CD4-positive, alpha-beta memory T cell (primary cell): Measurements from ENCODE around the gene ARMC8. TPM values are rescaled to one million over a fixed set of nuclear protein-coding genes. Genes with fewer than 3 reads are reported as not detected.
A peak's percentile ranks its signal among the peaks of the same experiment; 100 is the strongest.

Experiments
- CTCF ChIA-PET: fragments of 350-600 bp; sonication (Branson Sonifier 250); formaldehyde crosslinking; loops from one replicate; lab custom pipeline; 2021; ENCODE audit warnings: inconsistent platforms; ENCODE audit not compliant: partially characterized antibody; lab: Charles Lee
- POLR2A ChIA-PET: fragments of 350-600 bp; sonication (Branson Sonifier 250); formaldehyde crosslinking; loops from one replicate; lab custom pipeline; 2021; ENCODE audit not compliant: partially characterized antibody; lab: Charles Lee
- DNase-seq, 5 donors: peaks; one replicate each; pipeline versions ENCODE4 v3.0.0 to v3.0.0-alpha.2; 2020 to 2022; ENCODE audit warnings: mixed read lengths in 1 of 5
- H3K27ac ChIP-seq: one replicate; pipeline ENCODE4 v1.7.0; 2013; ENCODE audit warnings: low read depth, low read length
- H3K27me3 ChIP-seq: 2 replicates; pipeline ENCODE4 v1.7.0; 2013; ENCODE audit warnings: mild to moderate bottlenecking, low read length, moderate library complexity; ENCODE audit not compliant: insufficient read depth
- H3K36me3 ChIP-seq: 2 replicates; pipeline ENCODE4 v1.7.0; 2013; ENCODE audit warnings: mild to moderate bottlenecking, low read length, moderate library complexity; ENCODE audit not compliant: insufficient read depth
- H3K4me1 ChIP-seq: 2 replicates; pipeline ENCODE4 v1.7.0; 2013; ENCODE audit warnings: mild to moderate bottlenecking, low read length, moderate library complexity; ENCODE audit not compliant: insufficient read depth
- H3K4me3 ChIP-seq, 2 donors: one replicate each; pipeline ENCODE4 v1.7.0; 2013; ENCODE audit warnings: low read length in 2 of 2, mild to moderate bottlenecking in 1 of 2
- H3K9me3 ChIP-seq, 2 donors: one replicate each; pipeline ENCODE4 v1.7.0; 2013; ENCODE audit warnings: low read length in 2 of 2, control low read depth in 1 of 2; ENCODE audit not compliant: control insufficient read depth in 1 of 2
- H3K27ac Mint-ChIP-seq, 7 donors: one replicate each; pipeline ENCODE4 v1.8.0; 2020 to 2021; ENCODE audit warnings: mixed read lengths in 7 of 7, mild to moderate bottlenecking in 6 of 7, inconsistent platforms in 3 of 7, moderate library complexity in 3 of 7
- H3K27me3 Mint-ChIP-seq, 2 donors: one replicate each; pipeline ENCODE4 v1.8.0; 2020 to 2021; ENCODE audit warnings: mixed read lengths in 2 of 2
- H3K36me3 Mint-ChIP-seq, 2 donors: one replicate each; pipeline ENCODE4 v1.8.0; 2020 to 2021; ENCODE audit warnings: mixed read lengths in 2 of 2, inconsistent platforms in 1 of 2, mild to moderate bottlenecking in 1 of 2
- H3K4me1 Mint-ChIP-seq, 4 donors: one replicate each; pipeline ENCODE4 v1.8.0; 2020 to 2021; ENCODE audit warnings: mixed read lengths in 4 of 4, mild to moderate bottlenecking in 1 of 4
- H3K4me3 Mint-ChIP-seq, 8 donors: one replicate each; pipeline ENCODE4 v1.8.0; 2020 to 2021; ENCODE audit warnings: mixed read lengths in 8 of 8, mild to moderate bottlenecking in 7 of 8, moderate library complexity in 6 of 8, inconsistent platforms in 3 of 8
- H3K9me3 Mint-ChIP-seq, 8 donors: one replicate each; pipeline ENCODE4 v1.8.0; 2020 to 2021; ENCODE audit warnings: mixed read lengths in 8 of 8, mild to moderate bottlenecking in 5 of 8, inconsistent platforms in 3 of 8, moderate library complexity in 1 of 8
- intact Hi-C: fragments of 100-400 bp; cut with micrococcal nuclease; formaldehyde crosslinking; loops from one replicate; pipeline ENCODE4 v1.15.1; 2023
- polyA plus RNA-seq, 2 donors: library from polyadenylated mRNA; unstranded; fragments of 300-500 nt; fragmentation: Illumina TruSeq; gene quantifications; one replicate each; pipeline ENCODE4 v1.2.3, GENCODE V29; 2021
- total RNA-seq, 2 experiments: library from RNA; stranded (reverse); gene quantifications; one replicate each; pipeline ENCODE4 v1.2.3, GENCODE V29; 2021

Gene ARMC8
- total and polyA plus RNA-seq, 4 experiments from 2014 or later = 52.0 to 72.6 (median 62.2) TPM

GRCh38 chr3:138310494-138310893 lies 123.4 kb downstream of the ARMC8 start:
- Histone ChIP-seq H3K36me3 (no peaks in the 10 kb centered on the region), H3K4me1 (no peaks in the 10 kb centered on the region), H3K4me3 (no peak overlapping the region), H3K9me3 (peaks cover 5 to 10% of the 10 kb centered on the region in 2 donors), H3K27ac (no peak overlapping the region), H3K27me3 (no peaks in the 10 kb centered on the region)
- intact Hi-C loops = no loop called here
- DNase-seq = no peak
- H3K9me3 Mint-ChIP-seq = peaks cover 9 to 50% (median 42%) of the 10 kb centered on the region in 8 donors
- H3K4me1 Mint-ChIP-seq = no peaks in the 10 kb centered on the region
- POLR2A ChIA-PET = no interaction called here
- H3K4me3 Mint-ChIP-seq = no peak overlapping the region
- no peak overlapping the region for H3K27ac Mint-ChIP-seq
- CTCF ChIA-PET = no interaction called here
- H3K27me3 Mint-ChIP-seq = peaks cover 2 to 5% of the 10 kb centered on the region in 2 donors
- peaks cover 20 to 29% of the 10 kb centered on the region in 2 donors for H3K36me3 Mint-ChIP-seq

GRCh38 chr3:138314751-138315150 lies 127.7 kb downstream of the ARMC8 start:
- H3K9me3 ChIP-seq = no peaks in the 10 kb centered on the region
- H3K4me3 ChIP-seq = no peak overlapping the region
- CTCF ChIA-PET = interaction anchor here (1.2 kb wide), 1 partner anchor 13 kb away, joined by 3 read pairs; no protein-coding TSS in a partner anchor
- H3K36me3 Mint-ChIP-seq = peaks cover 5 to 14% of the 10 kb centered on the region in 2 donors
- H3K27ac Mint-ChIP-seq = no peak overlapping the region
- H3K4me3 Mint-ChIP-seq = no peak overlapping the region
- no peak for DNase-seq
- H3K27me3 ChIP-seq = no peaks in the 10 kb centered on the region
- no peaks in the 10 kb centered on the region for H3K36me3 ChIP-seq
- H3K4me1 ChIP-seq = no peaks in the 10 kb centered on the region
- peaks cover 0 to 2% of the 10 kb centered on the region in 2 donors for H3K27me3 Mint-ChIP-seq
- H3K4me1 Mint-ChIP-seq = no peaks in the 10 kb centered on the region
- peaks cover 9 to 25% (median 18%) of the 10 kb centered on the region in 8 donors for H3K9me3 Mint-ChIP-seq
- H3K27ac ChIP-seq = no peak overlapping the region
- intact Hi-C loops = no loop called here
- POLR2A ChIA-PET = no interaction called here

GRCh38 chr3:138317687-138318086 lies 130.6 kb downstream of the ARMC8 start:
- no peak overlapping the region for H3K4me3 ChIP-seq
- peaks cover 4% of the 10 kb centered on the region for H3K4me1 ChIP-seq
- Mint-ChIP-seq H3K36me3 (no peaks in the 10 kb centered on the region), H3K9me3 (peaks cover 0 to under 1% (median 0%) of the 10 kb centered on the region in 8 donors), H3K27me3 (peaks cover 0 to 1% of the 10 kb centered on the region in 2 donors), H3K4me1 (peaks cover 4 to 9% (median 6%) of the 10 kb centered on the region in 4 donors), H3K27ac (no peak overlapping the region), H3K4me3 (no peak overlapping the region)
- ChIA-PET CTCF (no interaction called here), POLR2A (no interaction called here)
- H3K27ac ChIP-seq = no peak overlapping the region
- H3K36me3 ChIP-seq = no peaks in the 10 kb centered on the region
- DNase-seq = no peak
- no peaks in the 10 kb centered on the region for H3K27me3 ChIP-seq
- intact Hi-C loops = no loop called here
- no peaks in the 10 kb centered on the region for H3K9me3 ChIP-seq

- intact Hi-C loops = no loop called here
- Mint-ChIP-seq H3K27ac (no peak overlapping the region), H3K36me3 (no peaks in the 10 kb centered on the region), H3K4me1 (peaks cover 17 to 41% (median 24%) of the 10 kb centered on the region in 4 donors), H3K27me3 (peaks cover 0 to 1% of the 10 kb centered on the region in 2 donors), H3K4me3 (no peak overlapping the region), H3K9me3 (no peaks in the 10 kb centered on the region)
- Histone ChIP-seq H3K4me1 (peaks cover 17% of the 10 kb centered on the region), H3K27ac (no peak overlapping the region), H3K27me3 (no peaks in the 10 kb centered on the region), H3K36me3 (no peaks in the 10 kb centered on the region), H3K4me3 (no peak overlapping the region), H3K9me3 (no peaks in the 10 kb centered on the region)
- ChIA-PET CTCF (interaction anchor here (1.0 to 1.2 kb wide), 3 partner anchors 73 to 142 kb away, joined by 3 read pairs; no protein-coding TSS in a partner anchor), POLR2A (no interaction called here)
- DNase-seq = no peak
Measured at GRCh38 chr3:138323971-138324370, 136.9 kb downstream of the ARMC8 start.

- H3K9me3 Mint-ChIP-seq = no peaks in the 10 kb centered on the region
- H3K36me3 ChIP-seq = no peaks in the 10 kb centered on the region
- H3K4me1 Mint-ChIP-seq = peaks cover 23 to 49% (median 33%) of the 10 kb centered on the region in 4 donors
- H3K27me3 ChIP-seq = no peaks in the 10 kb centered on the region
- H3K4me3 Mint-ChIP-seq = no peak overlapping the region
- H3K27ac Mint-ChIP-seq = no peak overlapping the region
- H3K4me3 ChIP-seq = no peak overlapping the region
- intact Hi-C loops = loop anchor here (5.0 kb wide), 2 partner anchors 209 to 591 kb away; partner anchors contain the start of gene DZIP1L
- ChIA-PET CTCF (interaction anchor here (0.7 to 1.5 kb wide), 3 partner anchors 9 to 1035 kb away, joined by 3 to 4 read pairs (median 4); no protein-coding TSS in a partner anchor), POLR2A (no interaction called here)
- peaks cover 17% of the 10 kb centered on the region for H3K4me1 ChIP-seq
- H3K9me3 ChIP-seq = no peaks in the 10 kb centered on the region
- peaks cover 0 to 1% of the 10 kb centered on the region in 2 donors for H3K27me3 Mint-ChIP-seq
- no peak overlapping the region for H3K27ac ChIP-seq
- DNase-seq = no peak
- peaks cover 0 to 5% of the 10 kb centered on the region in 2 donors for H3K36me3 Mint-ChIP-seq
Measured at GRCh38 chr3:138325990-138326389, 138.9 kb downstream of the ARMC8 start.

GRCh38 chr3:138326866-138327595 lies 139.9 kb downstream of the ARMC8 start:
- no peak for DNase-seq
- H3K36me3 Mint-ChIP-seq = peaks cover 0 to 5% of the 10 kb centered on the region in 2 donors
- H3K27me3 ChIP-seq = no peaks in the 10 kb centered on the region
- no peaks in the 10 kb centered on the region for H3K9me3 Mint-ChIP-seq
- POLR2A ChIA-PET = no interaction called here
- no peak overlapping the region for H3K27ac ChIP-seq
- H3K4me3 ChIP-seq = no peak overlapping the region
- H3K27me3 Mint-ChIP-seq = no peaks in the 10 kb centered on the region
- intact Hi-C loops = loop anchor here (5.0 kb wide), 2 partner anchors 210 to 590 kb away; partner anchors contain the start of gene DZIP1L
- no peak overlapping the region for H3K4me3 Mint-ChIP-seq
- peaks cover 21 to 49% (median 31%) of the 10 kb centered on the region in 4 donors for H3K4me1 Mint-ChIP-seq
- H3K27ac Mint-ChIP-seq = peak overlapping the region in 2 of 7 donors; percentile 4 to 81
- CTCF ChIA-PET = interaction anchor here (1.5 to 2.8 kb wide), 6 partner anchors 10 to 152 kb away, joined by 4 to 11 read pairs (median 8); partner anchors contain the start of genes ARMC8 and DBR1
- H3K9me3 ChIP-seq = no peaks in the 10 kb centered on the region
- peaks cover 17% of the 10 kb centered on the region for H3K4me1 ChIP-seq
- no peaks in the 10 kb centered on the region for H3K36me3 ChIP-seq

GRCh38 chr3:138327831-138328230 lies 140.7 kb downstream of the ARMC8 start:
- POLR2A ChIA-PET = interaction anchor here (1.7 kb wide), 1 partner anchor 153 kb away, joined by 7 read pairs; the partner anchor contains the start of gene DBR1
- no peaks in the 10 kb centered on the region for H3K36me3 ChIP-seq
- no peaks in the 10 kb centered on the region for H3K27me3 ChIP-seq
- intact Hi-C loops = loop anchor here (2.0 to 5.0 kb wide), 4 partner anchors 21 to 589 kb away; partner anchors contain the start of genes DZIP1L and MRAS
- Mint-ChIP-seq H3K27ac (peak overlapping the region in 2 of 7 donors; percentile 4 to 81), H3K4me3 (peak overlapping the region in 3 of 8 donors; percentile 11 to 43 (median 36)), H3K4me1 (peaks cover 18 to 49% (median 28%) of the 10 kb centered on the region in 4 donors), H3K27me3 (no peaks in the 10 kb centered on the region), H3K36me3 (peaks cover 0 to 5% of the 10 kb centered on the region in 2 donors), H3K9me3 (no peaks in the 10 kb centered on the region)
- peak in 1 of 5 donors; percentile 57 for DNase-seq
- no peak overlapping the region for H3K4me3 ChIP-seq
- CTCF ChIA-PET = interaction anchor here (0.9 to 2.8 kb wide), 11 partner anchors 8 to 153 kb away, joined by 3 to 11 read pairs (median 6); partner anchors contain the start of genes ARMC8 and DBR1
- H3K4me1 ChIP-seq = peaks cover 14% of the 10 kb centered on the region
- no peaks in the 10 kb centered on the region for H3K9me3 ChIP-seq
- no peak overlapping the region for H3K27ac ChIP-seq
